Loucy (cell line): ENCODE data around the gene NHERF1.
A peak's percentile ranks its signal among the peaks of the same experiment; 100 is the strongest.

Source experiments
- H2AFZ ChIP-seq: fragments of 200-600 bp; sonication (generic); 2 replicates; pipeline ENCODE4 v1.6.0; 2016; ENCODE audit warnings: antibody characterized with exemption, mild to moderate bottlenecking, low read length, moderate library complexity
- H3F3A ChIP-seq: fragments of 200-600 bp; 2 replicates; pipeline ENCODE4 v1.6.0; 2016; ENCODE audit warnings: antibody characterized with exemption, low read depth, mild to moderate bottlenecking
- H3K27me3 ChIP-seq: fragments of 200-600 bp; sonication (generic); 2 replicates; pipeline ENCODE4 v1.6.1; 2014; ENCODE audit warnings: low read length, mild to moderate bottlenecking; ENCODE audit not compliant: insufficient read depth, poor library complexity, severe bottlenecking
- H3K36me3 ChIP-seq: fragments of 200-600 bp; sonication (generic); 2 replicates; pipeline ENCODE4 v1.6.1; 2016; ENCODE audit warnings: low read length; ENCODE audit not compliant: insufficient read depth
- H3K4me1 ChIP-seq: fragments of 200-600 bp; sonication (generic); 2 replicates; pipeline ENCODE4 v1.5.1; 2014; ENCODE audit warnings: low read length, mild to moderate bottlenecking; ENCODE audit not compliant: insufficient read depth, poor library complexity, severe bottlenecking
- H3K4me2 ChIP-seq: fragments of 200-600 bp; sonication (generic); 2 replicates; pipeline ENCODE4 v1.6.0; 2014; ENCODE audit warnings: antibody characterized with exemption, low read length, low read depth, mild to moderate bottlenecking; ENCODE audit not compliant: poor library complexity, severe bottlenecking
- H3K4me3 ChIP-seq: fragments of 200-600 bp; sonication (generic); 2 replicates; pipeline ENCODE4 v1.5.1; 2014; ENCODE audit warnings: low read length, mild to moderate bottlenecking, mixed read lengths; ENCODE audit not compliant: poor library complexity, severe bottlenecking
- H3K79me2 ChIP-seq: fragments of 200-600 bp; sonication (generic); 2 replicates; pipeline ENCODE4 v1.6.1; 2014; ENCODE audit warnings: low read length; ENCODE audit not compliant: insufficient read depth
- H3K9ac ChIP-seq: fragments of 200-600 bp; sonication (generic); 2 replicates; pipeline ENCODE4 v1.6.0; 2014; ENCODE audit warnings: mild to moderate bottlenecking, low read depth, low read length, moderate library complexity; ENCODE audit not compliant: poor library complexity, severe bottlenecking
- H3K9me2 ChIP-seq: fragments of 200-600 bp; sonication (generic); replicated peaks from 2 replicates; pipeline ENCODE4 v1.6.1; 2016; ENCODE audit warnings: low read depth, low read length, mixed read lengths
- H3K9me3 ChIP-seq: fragments of 200-600 bp; sonication (generic); 2 replicates; pipeline ENCODE4 v1.6.1; 2014; ENCODE audit warnings: mild to moderate bottlenecking, antibody characterized with exemption, low read length, low read depth; ENCODE audit not compliant: insufficient read depth
- H4K20me1 ChIP-seq: fragments of 200-600 bp; sonication (generic); 2 replicates; pipeline ENCODE4 v1.6.0; 2014; ENCODE audit warnings: antibody characterized with exemption, low read length, mild to moderate bottlenecking; ENCODE audit not compliant: insufficient read depth, poor library complexity, severe bottlenecking
- EZH2phosphoT487 ChIP-seq: fragments of 200-600 bp; IDR thresholded peaks from 2 replicates; pipeline ENCODE4 v1.6.1; 2018; ENCODE audit warnings: antibody characterized with exemption, mild to moderate bottlenecking, moderate library complexity, borderline replicate concordance
- TF ChIP-seq, protein P1 (sequence below): fragments of 200-600 bp; sonication (generic); conservative IDR thresholded peaks from 2 replicates; pipeline ENCODE4 v1.5.1; 2014; ENCODE audit warnings: mild to moderate bottlenecking, antibody characterized with exemption, low read length

NHERF1 gene

DNA sequence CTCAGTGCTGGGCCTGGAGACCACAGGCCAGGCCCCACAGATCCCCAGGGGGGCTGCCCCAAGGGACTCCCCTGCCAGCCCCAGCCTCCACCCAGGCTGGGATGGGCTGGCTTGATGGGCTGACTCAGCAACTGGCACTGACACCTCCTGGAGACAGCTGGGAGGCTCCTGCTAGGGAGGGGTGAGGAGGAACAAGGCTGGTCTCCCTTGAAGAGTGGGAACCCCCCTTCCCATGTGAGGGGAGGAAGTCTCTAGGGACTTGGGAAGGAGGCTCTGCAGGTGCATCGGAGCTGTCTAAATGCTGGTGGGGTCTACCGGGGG, 10.4 kb downstream of the NHERF1 start:
- Histone ChIP-seq H3K9me3 (no peaks in the 10 kb centered on the region), H3K27me3 (no peaks in the 10 kb centered on the region), H3K4me2 (peak overlapping the region; percentile 80), H3K4me1 (peaks cover 67% of the 10 kb centered on the region), H3F3A (no peaks in the 10 kb centered on the region), H2AFZ (no peak overlapping the region), H3K79me2 (peaks cover 99% of the 10 kb centered on the region), H4K20me1 (peaks cover 95% of the 10 kb centered on the region), H3K9ac (peak overlapping the region; percentile 71), H3K4me3 (peak overlapping the region; percentile 70), H3K36me3 (peaks cover 43% of the 10 kb centered on the region; the same call in 1 of the 2 replicates), H3K9me2 (no peaks in the 10 kb centered on the region)
- TF ChIP-seq, protein P1, sequence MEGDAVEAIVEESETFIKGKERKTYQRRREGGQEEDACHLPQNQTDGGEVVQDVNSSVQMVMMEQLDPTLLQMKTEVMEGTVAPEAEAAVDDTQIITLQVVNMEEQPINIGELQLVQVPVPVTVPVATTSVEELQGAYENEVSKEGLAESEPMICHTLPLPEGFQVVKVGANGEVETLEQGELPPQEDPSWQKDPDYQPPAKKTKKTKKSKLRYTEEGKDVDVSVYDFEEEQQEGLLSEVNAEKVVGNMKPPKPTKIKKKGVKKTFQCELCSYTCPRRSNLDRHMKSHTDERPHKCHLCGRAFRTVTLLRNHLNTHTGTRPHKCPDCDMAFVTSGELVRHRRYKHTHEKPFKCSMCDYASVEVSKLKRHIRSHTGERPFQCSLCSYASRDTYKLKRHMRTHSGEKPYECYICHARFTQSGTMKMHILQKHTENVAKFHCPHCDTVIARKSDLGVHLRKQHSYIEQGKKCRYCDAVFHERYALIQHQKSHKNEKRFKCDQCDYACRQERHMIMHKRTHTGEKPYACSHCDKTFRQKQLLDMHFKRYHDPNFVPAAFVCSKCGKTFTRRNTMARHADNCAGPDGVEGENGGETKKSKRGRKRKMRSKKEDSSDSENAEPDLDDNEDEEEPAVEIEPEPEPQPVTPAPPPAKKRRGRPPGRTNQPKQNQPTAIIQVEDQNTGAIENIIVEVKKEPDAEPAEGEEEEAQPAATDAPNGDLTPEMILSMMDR = no peak
- no peak for TF ChIP-seq EZH2phosphoT487

DNA sequence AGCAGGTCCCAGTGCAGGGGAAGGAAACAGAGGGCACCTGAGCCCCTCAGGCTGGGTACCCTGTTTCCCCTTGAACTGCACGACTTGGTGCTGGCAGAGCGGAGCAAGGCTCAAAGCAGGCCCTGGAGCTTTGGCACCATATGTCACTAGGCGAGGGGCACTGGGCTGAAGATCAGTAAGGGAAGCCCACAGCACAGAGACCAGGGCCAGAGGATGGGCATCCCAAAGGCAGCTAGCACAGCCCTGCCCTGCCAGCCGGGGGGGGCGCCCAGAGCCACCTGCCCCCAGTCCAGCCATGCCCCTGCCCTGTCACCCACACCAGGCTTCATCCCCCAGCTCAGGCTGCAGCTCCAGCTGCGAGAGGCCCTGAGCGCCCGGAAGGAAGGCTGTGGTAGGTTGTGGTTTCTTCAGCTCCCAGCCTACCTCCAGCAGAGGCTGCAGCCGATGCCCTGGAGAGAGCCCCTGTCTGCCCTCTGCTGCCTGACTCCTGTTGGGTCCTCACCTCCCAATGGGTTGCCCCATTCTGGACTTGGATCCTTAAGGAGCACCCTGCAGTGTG, 10.9 kb downstream of the NHERF1 start:
- Histone ChIP-seq H3K79me2 (peaks cover 99% of the 10 kb centered on the region), H3K4me2 (peak overlapping the region; percentile 80), H3F3A (no peaks in the 10 kb centered on the region), H3K9ac (peak overlapping the region; percentile 71), H3K9me3 (no peaks in the 10 kb centered on the region), H3K36me3 (peaks cover 48% of the 10 kb centered on the region; the same call in 1 of the 2 replicates), H4K20me1 (peaks cover 95% of the 10 kb centered on the region), H3K27me3 (no peaks in the 10 kb centered on the region), H3K9me2 (no peaks in the 10 kb centered on the region), H3K4me1 (peaks cover 67% of the 10 kb centered on the region), H3K4me3 (peak overlapping the region; percentile 70), H2AFZ (no peak overlapping the region)
- TF ChIP-seq, protein P1 = peak; percentile 67
- no peak for TF ChIP-seq EZH2phosphoT487

DNA sequence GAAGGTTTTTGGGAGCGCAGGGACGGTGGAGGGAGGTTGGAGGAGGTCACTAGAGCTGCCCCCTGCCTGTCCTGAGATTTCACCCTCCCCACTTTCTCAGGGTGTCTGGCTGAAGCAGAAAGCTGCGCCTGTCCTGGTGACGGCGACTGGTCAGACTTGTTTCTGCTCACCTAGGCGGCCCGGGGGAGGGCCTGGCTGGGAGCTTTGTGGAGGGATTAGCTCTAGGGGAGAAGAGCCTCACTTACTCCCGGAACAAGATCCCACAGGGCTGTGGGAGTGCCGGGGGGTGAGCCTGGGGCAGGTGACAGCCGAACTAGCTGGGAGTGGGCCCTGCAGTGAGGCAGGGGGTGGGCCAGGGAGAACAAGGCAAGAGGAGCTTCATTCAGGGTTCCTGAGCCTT, 11.5 kb downstream of the NHERF1 start:
- Histone ChIP-seq H3K27me3 (no peaks in the 10 kb centered on the region), H3K36me3 (peaks cover 51% of the 10 kb centered on the region; the same call in 1 of the 2 replicates), H2AFZ (no peak overlapping the region), H3K4me3 (peak overlapping the region; percentile 70), H3K9ac (peak overlapping the region; percentile 70), H3K4me2 (peak overlapping the region; percentile 80), H4K20me1 (peaks cover 92% of the 10 kb centered on the region), H3K4me1 (peaks cover 62% of the 10 kb centered on the region), H3K9me2 (no peaks in the 10 kb centered on the region), H3F3A (no peaks in the 10 kb centered on the region), H3K79me2 (peaks cover 99% of the 10 kb centered on the region), H3K9me3 (no peaks in the 10 kb centered on the region)
- TF ChIP-seq, protein P1 = no peak
- TF ChIP-seq EZH2phosphoT487 = no peak
